Esophagus (tissue), 2 donors: ENCODE measurements around the gene MSRB3. TPM values are rescaled to one million over a fixed set of nuclear protein-coding genes. Genes with fewer than 3 reads are reported as not detected.

ENCODE experiments used
- polyA plus RNA-seq, 2 donors: library from polyadenylated mRNA; stranded (reverse); fragments of 200-250 nt; gene quantifications; one replicate each; pipeline ENCODE4 v1.2.3, GENCODE V29; 2013
- donor health status: healthy with polysubstance abuse.
- donor health status: Bipolar disorder and iron deficiency.

The MSRB3 gene
- polyA plus RNA-seq, 2 donors, result 5.4 to 14.8 TPM

Other genes starting within 250 kb of the MSRB3 start
- under 1 TPM; 0.25 to 0.47 TPM for gene WIF1, start 157.4 kb upstream of the MSRB3 start, polyA plus RNA-seq
- gene LEMD3, start 109.1 kb upstream of the MSRB3 start, polyA plus RNA-seq, result 1 to 10 TPM; 5.6 to 5.9 TPM